Omental fat pad (tissue), 4 donors: ENCODE data around the gene ATP5ME. TPM values are rescaled to one million over a fixed set of nuclear protein-coding genes. Genes with fewer than 3 reads are reported as not detected.

ENCODE experiments used
- ATAC-seq: fragments of 150-250 bp; one replicate; pipeline ENCODE4 v1.9.1; 2016; ENCODE audit warnings: mild to moderate bottlenecking, moderate library complexity; ENCODE audit not compliant: low FRiP score
- DNase-seq: peaks from one replicate; pipeline ENCODE4 v3.0.0-alpha.2; 2019; ENCODE audit warnings: low spot score
- CTCF ChIP-seq, 3 donors: fragments of 450-650 bp; IDR thresholded peaks; one replicate each; pipeline ENCODE4 v1.5.1; 2016 to 2017; ENCODE audit warnings: antibody characterized with exemption in 3 of 3, mild to moderate bottlenecking in 3 of 3, moderate library complexity in 2 of 3
- total RNA-seq, 4 donors: library from RNA; depleted of rRNA; stranded (reverse); fragments of >200 nt; gene quantifications; one replicate each; pipeline ENCODE4 v1.1.0, GENCODE V29; 2016

ATP5ME gene
- total RNA-seq, 4 donors from 2014 or later, result 54.3 to 147 (median 107) TPM

- ATAC-seq (no peak), DNase-seq (no peak)
- TF ChIP-seq CTCF (IDR thresholded peaks at IDR 0.05), result no peak
Measured at GRCh38 chr4:632926-633325, 41.1 kb downstream of the ATP5ME start.

DNA sequence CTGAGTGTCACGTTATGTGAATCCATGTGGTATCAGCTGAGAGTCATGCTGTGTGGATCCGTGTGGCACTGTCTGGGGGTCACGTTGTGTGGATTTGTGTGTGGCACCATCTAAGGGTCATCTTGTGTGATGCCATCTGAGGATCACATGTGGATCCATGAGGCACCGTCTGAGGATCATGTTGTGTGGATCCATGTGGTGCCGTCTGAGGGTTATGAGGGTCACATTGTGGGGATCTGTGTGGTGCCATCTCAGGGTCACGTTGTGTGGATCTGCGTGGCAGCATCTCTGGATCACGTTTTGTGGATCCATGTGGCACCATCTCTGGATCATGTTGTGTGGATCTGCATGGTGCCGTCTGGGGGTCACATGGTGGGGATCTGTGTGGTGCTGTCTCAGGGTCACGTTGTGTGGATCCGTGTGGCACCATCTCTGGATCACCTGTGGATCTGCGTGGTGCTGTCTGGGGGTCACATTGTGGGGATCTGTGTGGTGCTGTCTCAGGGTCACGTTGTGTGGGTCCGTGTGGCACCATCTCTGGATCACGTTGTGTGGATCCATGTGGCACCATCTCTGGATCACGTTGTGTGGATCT, 41.8 kb downstream of the ATP5ME start:
- no peak for DNase-seq

GRCh38 chr4:630656-631055, 43.4 kb downstream of the ATP5ME start:
- no peak for TF ChIP-seq CTCF (IDR thresholded peaks at IDR 0.05)
- DNase-seq (no peak), ATAC-seq (no peak)

More for the DNA sequence above, 41.8 kb downstream of the ATP5ME start:
- no peak for ATAC-seq
- no peak for TF ChIP-seq CTCF (IDR thresholded peaks at IDR 0.05)

DNA sequence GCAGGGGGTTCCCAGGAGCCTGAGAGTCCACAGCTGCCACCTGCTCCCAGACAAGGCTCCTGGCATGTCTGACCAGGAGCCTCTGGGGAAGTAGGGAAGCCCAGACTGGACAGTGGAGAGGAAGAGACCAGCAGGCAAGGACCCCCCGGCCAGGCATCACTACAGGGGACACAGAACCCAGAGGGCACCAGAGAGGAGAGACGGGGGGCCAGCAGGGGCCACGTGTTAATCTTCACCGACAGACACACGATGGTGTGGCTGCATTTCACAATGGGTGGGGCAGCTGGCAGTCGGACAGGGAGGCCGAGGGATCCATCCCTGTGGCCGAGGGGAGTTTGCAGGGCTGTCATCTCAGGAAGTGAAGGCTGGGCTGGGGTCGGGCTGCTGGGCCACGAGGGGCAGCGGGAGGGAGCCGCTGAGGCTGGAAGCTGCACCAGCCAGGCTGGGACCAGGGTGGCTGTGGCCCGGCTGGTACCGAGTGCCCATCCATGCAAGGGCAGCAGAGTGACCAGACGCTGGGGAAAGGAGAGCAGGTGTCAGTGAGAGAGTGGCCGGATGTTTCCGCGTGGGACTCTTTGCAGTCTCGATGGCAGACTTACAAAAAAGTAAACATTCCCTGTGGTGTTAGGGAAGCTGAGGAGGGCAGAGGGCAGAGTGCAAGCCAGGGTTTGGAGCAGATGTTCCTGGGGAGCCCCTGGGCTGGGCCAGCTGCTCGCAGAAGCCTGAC, 44.0 kb downstream of the ATP5ME start:
- ATAC-seq, result no peak
- DNase-seq, result no peak
- TF ChIP-seq CTCF (IDR thresholded peaks at IDR 0.05), result no peak

DNA sequence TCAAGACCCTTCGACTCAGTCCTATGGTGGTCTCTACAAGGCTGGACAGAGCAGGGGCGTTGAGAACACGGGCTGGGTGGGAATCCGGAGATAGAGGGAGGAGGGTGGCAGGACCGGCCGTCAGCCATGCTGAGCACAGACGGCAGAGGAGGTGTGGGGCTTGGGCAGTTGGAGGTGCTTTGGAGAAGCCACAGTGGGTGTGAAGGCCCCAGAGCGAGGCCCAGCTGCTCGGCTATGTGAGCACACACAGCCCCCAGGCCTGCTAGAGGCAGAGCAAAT, 44.5 kb downstream of the ATP5ME start:
- no peak for ATAC-seq
- no peak for TF ChIP-seq CTCF (IDR thresholded peaks at IDR 0.05)
- no peak for DNase-seq

- no peak for TF ChIP-seq CTCF (IDR thresholded peaks at IDR 0.05)
- no peak for ATAC-seq
- DNase-seq, result no peak
Measured at GRCh38 chr4:628821-629635, 45.0 kb downstream of the ATP5ME start.
